Measurements from ENCODE around the gene FAIM2.

The FAIM2 gene

GRCh38 chr12:49823951-49824350 is 79.7 kb downstream of the FAIM2 start:
- Mint-ChIP-seq H3K27ac (peak overlapping the region; percentile 100), H3K36me3 (ENCODE audit: low read depth) (peaks cover 35% of the 10 kb centered on the region), H3K27me3 (no peaks in the 10 kb centered on the region), H3K9me3 (no peaks in the 10 kb centered on the region), H3K4me1 (ENCODE audit: low read depth) (peaks cover 90% of the 10 kb centered on the region), H3K4me3 (peak overlapping the region; percentile 85)
- intact Hi-C loops (cut with micrococcal nuclease), result no loop called here

GRCh38 chr12:49823350-49823749 is 80.3 kb downstream of the FAIM2 start:
- H3K4me3 Mint-ChIP-seq, result no peak overlapping the region

GRCh38 chr12:49821373-49822287 is 82.1 kb downstream of the FAIM2 start:
- Mint-ChIP-seq H3K9me3 (no peaks in the 10 kb centered on the region), H3K36me3 (ENCODE audit: low read depth) (peaks cover 24% of the 10 kb centered on the region), H3K27me3 (no peaks in the 10 kb centered on the region), H3K4me3 (peak overlapping the region; percentile 50), H3K4me1 (ENCODE audit: low read depth) (peaks cover 83% of the 10 kb centered on the region), H3K27ac (peak overlapping the region; percentile 100)
- intact Hi-C loops (cut with micrococcal nuclease), result no loop called here

More at GRCh38 chr12:49823350-49823749, 80.3 kb downstream of the FAIM2 start:
- Mint-ChIP-seq H3K27ac (peak overlapping the region; percentile 100), H3K9me3 (no peaks in the 10 kb centered on the region), H3K4me1 (ENCODE audit: low read depth) (peaks cover 84% of the 10 kb centered on the region), H3K27me3 (no peaks in the 10 kb centered on the region), H3K36me3 (ENCODE audit: low read depth) (peaks cover 35% of the 10 kb centered on the region)
- intact Hi-C loops (cut with micrococcal nuclease), result no loop called here

- H3K4me3 Mint-ChIP-seq, result no peak overlapping the region
- H3K4me1 Mint-ChIP-seq (ENCODE audit: low read depth), result peaks cover 77% of the 10 kb centered on the region
- no peaks in the 10 kb centered on the region for H3K9me3 Mint-ChIP-seq
- intact Hi-C loops (cut with micrococcal nuclease), result no loop called here
- peaks cover 33% of the 10 kb centered on the region for H3K36me3 Mint-ChIP-seq (ENCODE audit: low read depth)
- peak overlapping the region; percentile 49 for H3K27ac Mint-ChIP-seq
- no peaks in the 10 kb centered on the region for H3K27me3 Mint-ChIP-seq
These were observed 83.9 kb downstream of the FAIM2 start for GRCh38 chr12:49819786-49820185.

- no peaks in the 10 kb centered on the region for H3K27me3 Mint-ChIP-seq
- H3K4me3 Mint-ChIP-seq, result no peak overlapping the region
- no peak overlapping the region for H3K27ac Mint-ChIP-seq
- H3K4me1 Mint-ChIP-seq (ENCODE audit: low read depth), result peaks cover 63% of the 10 kb centered on the region
- peaks cover 41% of the 10 kb centered on the region for H3K36me3 Mint-ChIP-seq (ENCODE audit: low read depth)
- intact Hi-C loops (cut with micrococcal nuclease), result no loop called here
- no peaks in the 10 kb centered on the region for H3K9me3 Mint-ChIP-seq
These were observed 85.3 kb downstream of the FAIM2 start for GRCh38 chr12:49818241-49818895.
